ENCODE results near the gene MEGF9. TPM values are rescaled to one million over a fixed set of nuclear protein-coding genes. Genes with fewer than 3 reads are reported as not detected.

Gene MEGF9
- total and polyA plus RNA-seq, 2 of the 13 experiments (the other 11 are each of a cell fraction or from before 2014, with no cell fraction given): 3.1 to 3.3 TPM

- Histone ChIP-seq H3K9me3 (ENCODE audit: low read length) (no peaks in the 10 kb centered on the region), H3K4me2 (ENCODE audit: low read depth, low read length) (no peak overlapping the region), H3K27me3 (ENCODE audit: control insufficient read depth in 1 of 2, insufficient read depth in 2 of 2, low read length in 2 of 2) (no peaks in the 10 kb centered on the region), H3K36me3 (replicated peaks in 1 of 2; ENCODE audit: control insufficient read depth in 1 of 2, insufficient read depth in 2 of 2, low read length in 2 of 2) (0 out of 5 replicates have a peak, but pooled peaks cover 0 to 2% of the 10 kb centered on the region in 2 experiments), H3K79me2 (ENCODE audit: insufficient read depth, low read length) (no peaks in the 10 kb centered on the region), H3K9ac (ENCODE audit: insufficient read depth, low read depth, low read length) (no peak overlapping the region), H3K4me1 (ENCODE audit: insufficient read depth, low read length) (peaks cover 12% of the 10 kb centered on the region), H3K4me3 (replicated peaks in 1 of 3; ENCODE audit: insufficient read depth in 1 of 3, low read depth in 2 of 3, low read length in 3 of 3) (no peak overlapping the region), H3K27ac (ENCODE audit: extremely low read length, insufficient read depth, low read length) (no peak overlapping the region), H4K20me1 (ENCODE audit: insufficient read depth, low read length) (no peaks in the 10 kb centered on the region), H2AFZ (ENCODE audit: low read length) (no peak overlapping the region)
- in situ Hi-C loops (cut with HindIII; ENCODE audit: extremely low pct_ligation_motif_present, low pct_unique_long_range_greater_than_20kb): loop anchor here (5.0 kb wide), 1 partner anchor 112 kb away; no protein-coding TSS in a partner anchor
- DNase-seq (ENCODE audit: low spot score) (peak; percentile 56), ATAC-seq (peak; percentile 77), FAIRE-seq (peak; percentile 70)
- POLR2A ChIA-PET: no interaction called here
- CTCF ChIA-PET (ENCODE audit: low intra/inter-chr PET ratio, low total read pairs): interaction anchor here (2.0 kb wide), 1 partner anchor 123 kb away, joined by 10 read pairs; no protein-coding TSS in a partner anchor
- WGBS (ENCODE audit: low lambda C conversion rate): 54% methylated on average over 8 of the region's 8 CpGs
- no TSS peak for BruUV-seq (replicated peaks)
- intact Hi-C loops (cut with micrococcal nuclease; ENCODE audit: unreplicated experiment): loop anchor here (2.0 to 10.0 kb wide), 3 partner anchors 85 to 112 kb away; no protein-coding TSS in a partner anchor
- TF ChIP-seq SMARCE1 (IDR thresholded peaks at IDR 0.05; ENCODE audit: borderline replicate concordance) (no peak), ARID3A (IDR thresholded peaks at IDR 0.05; ENCODE audit: low read depth, low read length) (peak; percentile 13; the same call in 1 of the 2 replicates), FLYWCH1 (CRISPR knock-in tag; IDR thresholded peaks at IDR 0.05) (no peak), SNAPC4 (CRISPR knock-in tag; IDR thresholded peaks at IDR 0.05) (no peak), GATAD2A (CRISPR knock-in tag; IDR thresholded peaks at IDR 0.05) (0 out of 2 replicates have a peak, but pooled peaks have one; percentile 33), ZNF142 (CRISPR knock-in tag; IDR thresholded peaks at IDR 0.05) (no peak), SNAPC2 (CRISPR knock-in tag; IDR thresholded peaks at IDR 0.05) (0 out of 2 replicates have a peak, but pooled peaks have one; percentile 10), RXRB (CRISPR knock-in tag; IDR thresholded peaks at IDR 0.05; ENCODE audit: borderline replicate concordance) (0 out of 2 replicates have a peak, but pooled peaks have one; percentile 22)
Measured at GRCh38 chr9:120619751-120620655, 94.3 kb downstream of the MEGF9 start.
